ENCODE results near the gene MAB21L1.
A peak's percentile ranks its signal among the peaks of the same experiment; 100 is the strongest.

The MAB21L1 gene

GRCh38 chr13:35479038-35479492, 2.6 kb upstream of the MAB21L1 start:
- DNase-seq: no peak

GRCh38 chr13:35478271-35479037, 2.0 kb upstream of the MAB21L1 start:
- no peak for DNase-seq

- no peak for DNase-seq
Measured at GRCh38 chr13:35477386-35477946, 977 bp upstream of the MAB21L1 start.

GRCh38 chr13:35475212-35475959, 1.1 kb downstream of the MAB21L1 start:
- peak; percentile 19 for DNase-seq

GRCh38 chr13:35474496-35475211, 1.8 kb downstream of the MAB21L1 start:
- DNase-seq: no peak

- no peak for DNase-seq
Measured at GRCh38 chr13:35473802-35474201, 2.7 kb downstream of the MAB21L1 start.

- DNase-seq: no peak
Measured at GRCh38 chr13:35473206-35473775, 3.2 kb downstream of the MAB21L1 start.

GRCh38 chr13:35472323-35472881, 4.1 kb downstream of the MAB21L1 start:
- DNase-seq: no peak

GRCh38 chr13:35471706-35472322, 4.7 kb downstream of the MAB21L1 start:
- no peak for DNase-seq

GRCh38 chr13:35470671-35471661, 5.5 kb downstream of the MAB21L1 start:
- DNase-seq: no peak

- DNase-seq: no peak
Measured at GRCh38 chr13:35469806-35470525, 6.5 kb downstream of the MAB21L1 start.

GRCh38 chr13:35468195-35468594, 8.3 kb downstream of the MAB21L1 start:
- DNase-seq: no peak

- no peak for DNase-seq
Measured at GRCh38 chr13:35465371-35465770, 11.1 kb downstream of the MAB21L1 start.

- no peak for DNase-seq
Measured at GRCh38 chr13:35460061-35460460, 16.4 kb downstream of the MAB21L1 start.

GRCh38 chr13:35457258-35457657, 19.2 kb downstream of the MAB21L1 start:
- no peak for DNase-seq

GRCh38 chr13:35455022-35455421, 21.5 kb downstream of the MAB21L1 start:
- no peak for DNase-seq

- DNase-seq: no peak
Measured at GRCh38 chr13:35449821-35450220, 26.7 kb downstream of the MAB21L1 start.

GRCh38 chr13:35448465-35448864, 28.0 kb downstream of the MAB21L1 start:
- DNase-seq: no peak
